Neural progenitor cell (in vitro differentiated cells): ENCODE results near the gene COLEC11.

ENCODE experiments used
- EZH2 ChIP-seq: fragments of 200-600 bp; sonication (generic); IDR thresholded peaks from 2 replicates; pipeline ENCODE4 v1.6.1; 2017; ENCODE audit warnings: antibody characterized with exemption, mild to moderate bottlenecking, moderate library complexity
- TF ChIP-seq, protein P1 (sequence below): fragments of 200-600 bp; sonication (generic); IDR thresholded peaks from 2 replicates; pipeline ENCODE4 v1.5.1; 2017; ENCODE audit warnings: antibody characterized with exemption, mild to moderate bottlenecking

GRCh38 chr2:3634596-3635121, 39.7 kb downstream of the COLEC11 start:
- TF ChIP-seq, protein P1, sequence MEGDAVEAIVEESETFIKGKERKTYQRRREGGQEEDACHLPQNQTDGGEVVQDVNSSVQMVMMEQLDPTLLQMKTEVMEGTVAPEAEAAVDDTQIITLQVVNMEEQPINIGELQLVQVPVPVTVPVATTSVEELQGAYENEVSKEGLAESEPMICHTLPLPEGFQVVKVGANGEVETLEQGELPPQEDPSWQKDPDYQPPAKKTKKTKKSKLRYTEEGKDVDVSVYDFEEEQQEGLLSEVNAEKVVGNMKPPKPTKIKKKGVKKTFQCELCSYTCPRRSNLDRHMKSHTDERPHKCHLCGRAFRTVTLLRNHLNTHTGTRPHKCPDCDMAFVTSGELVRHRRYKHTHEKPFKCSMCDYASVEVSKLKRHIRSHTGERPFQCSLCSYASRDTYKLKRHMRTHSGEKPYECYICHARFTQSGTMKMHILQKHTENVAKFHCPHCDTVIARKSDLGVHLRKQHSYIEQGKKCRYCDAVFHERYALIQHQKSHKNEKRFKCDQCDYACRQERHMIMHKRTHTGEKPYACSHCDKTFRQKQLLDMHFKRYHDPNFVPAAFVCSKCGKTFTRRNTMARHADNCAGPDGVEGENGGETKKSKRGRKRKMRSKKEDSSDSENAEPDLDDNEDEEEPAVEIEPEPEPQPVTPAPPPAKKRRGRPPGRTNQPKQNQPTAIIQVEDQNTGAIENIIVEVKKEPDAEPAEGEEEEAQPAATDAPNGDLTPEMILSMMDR = no peak
- no peak for TF ChIP-seq EZH2
